HCEC 1CT (cell line): ENCODE measurements around the gene CFAP61.
"Not testable (repeated sequence)": the region's sequence is repeated elsewhere in the genome, so short reads cannot be mapped to it uniquely, and the experiment has no call there.

Experiments
- DNase-seq: peaks from one replicate; pipeline ENCODE4 v3.0.0-alpha.2; 2017

CFAP61 gene

DNA sequence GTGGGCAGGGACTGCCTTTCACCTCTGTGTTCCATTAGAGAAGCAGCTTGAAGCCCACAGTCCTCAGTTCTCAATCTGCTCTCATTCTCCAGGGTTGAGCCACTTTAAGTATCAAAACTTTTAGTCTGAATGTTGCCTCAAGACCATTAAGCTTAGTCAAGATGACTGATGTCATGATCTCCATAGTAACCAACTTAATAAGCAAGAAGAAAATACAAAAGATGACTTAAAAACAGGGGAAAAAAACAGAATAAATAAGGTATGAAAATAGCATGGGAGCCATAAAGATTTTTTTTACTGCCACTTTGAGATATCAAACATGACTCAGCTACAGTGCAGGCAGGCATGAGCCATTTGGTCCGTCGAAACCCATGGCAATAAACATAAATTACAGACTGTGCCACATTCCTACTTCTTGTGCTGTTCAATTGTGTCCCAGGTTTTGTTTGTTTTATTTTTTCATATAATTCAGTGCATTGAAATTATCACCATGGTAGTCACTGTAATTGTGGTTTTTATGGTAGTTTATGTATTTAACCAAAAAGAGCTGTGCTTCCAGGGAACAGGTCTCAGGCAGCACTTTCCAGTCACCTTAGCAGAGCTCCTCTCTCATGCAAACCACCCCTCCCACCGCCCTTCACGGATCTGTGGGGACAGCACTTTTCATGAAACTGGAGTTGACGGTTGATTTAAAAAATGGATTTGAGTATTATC lies 159.1 kb downstream of the CFAP61 start:
- DNase-seq = no peak

DNA sequence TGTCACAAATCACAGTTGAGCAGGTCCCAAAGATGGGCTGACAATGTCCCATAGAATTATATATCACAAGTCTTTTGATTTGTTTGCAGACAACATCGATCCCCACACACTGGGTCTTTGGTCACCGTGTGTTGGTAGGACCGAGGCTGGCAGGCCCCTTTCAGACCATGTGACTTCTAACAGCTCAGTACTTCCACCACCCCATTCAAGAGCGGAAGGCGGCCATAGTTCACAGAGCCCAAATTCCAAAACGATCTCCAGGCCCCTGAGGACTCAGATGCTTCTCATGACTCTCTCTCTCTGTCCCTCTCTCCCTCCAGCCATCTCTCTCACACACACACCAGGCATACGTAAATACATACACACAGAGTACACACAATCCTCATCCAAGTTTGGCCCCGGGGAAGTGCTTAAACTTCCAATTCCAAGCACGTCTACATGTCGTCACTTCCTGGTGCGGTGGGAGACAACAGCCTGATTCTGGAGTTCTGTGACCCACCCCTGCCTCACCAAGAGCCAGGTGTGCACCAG lies 159.7 kb downstream of the CFAP61 start:
- DNase-seq = no peak

DNA sequence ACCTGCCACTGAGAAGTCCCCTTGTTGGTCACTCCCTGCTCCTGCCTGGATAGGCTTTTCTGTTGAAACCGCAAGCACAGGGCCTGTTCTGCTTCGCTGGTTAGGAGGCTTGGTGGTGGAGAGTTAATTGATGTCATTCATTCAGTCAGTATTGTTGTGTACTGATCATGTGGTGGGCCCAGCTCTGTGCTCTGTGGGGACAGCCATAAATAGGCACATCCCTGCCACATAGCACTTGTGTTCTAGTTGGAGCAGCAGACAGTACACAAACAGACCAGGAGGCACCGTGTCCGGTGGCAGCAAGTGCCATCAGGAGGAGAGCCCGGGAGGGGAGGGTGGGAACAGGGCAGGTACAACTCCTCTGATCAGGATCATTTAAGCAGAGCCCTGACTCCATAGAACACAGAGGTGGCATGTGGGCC lies 160.4 kb downstream of the CFAP61 start:
- DNase-seq = no peak

DNA sequence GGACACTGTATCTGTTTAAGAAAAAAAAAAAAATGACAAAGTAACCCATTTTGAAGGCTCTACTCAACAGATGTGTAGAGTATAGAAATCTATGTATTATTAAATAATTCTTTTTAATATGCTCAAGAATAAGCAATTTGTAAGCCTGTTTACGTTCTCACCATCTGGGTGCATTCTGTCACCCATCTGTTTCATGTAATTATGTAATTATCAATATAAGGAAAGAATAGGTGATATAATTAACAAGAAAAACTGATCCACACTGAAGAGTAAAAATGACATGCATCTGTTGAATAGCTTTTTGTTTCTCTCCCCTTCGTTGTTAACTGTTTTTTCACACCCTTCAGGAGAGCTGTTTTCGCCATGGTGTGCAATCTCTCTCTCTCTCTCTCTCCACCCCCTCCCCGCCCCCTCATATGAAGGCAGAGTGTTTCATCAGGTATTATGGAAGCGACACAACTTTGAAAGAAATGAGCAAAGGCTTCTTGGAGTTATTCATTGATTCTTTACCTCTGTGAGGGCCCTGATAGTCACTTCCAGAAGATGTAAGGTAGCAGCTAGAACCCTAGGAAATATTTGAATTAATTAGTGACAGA lies 161.3 kb downstream of the CFAP61 start:
- no peak for DNase-seq

DNA sequence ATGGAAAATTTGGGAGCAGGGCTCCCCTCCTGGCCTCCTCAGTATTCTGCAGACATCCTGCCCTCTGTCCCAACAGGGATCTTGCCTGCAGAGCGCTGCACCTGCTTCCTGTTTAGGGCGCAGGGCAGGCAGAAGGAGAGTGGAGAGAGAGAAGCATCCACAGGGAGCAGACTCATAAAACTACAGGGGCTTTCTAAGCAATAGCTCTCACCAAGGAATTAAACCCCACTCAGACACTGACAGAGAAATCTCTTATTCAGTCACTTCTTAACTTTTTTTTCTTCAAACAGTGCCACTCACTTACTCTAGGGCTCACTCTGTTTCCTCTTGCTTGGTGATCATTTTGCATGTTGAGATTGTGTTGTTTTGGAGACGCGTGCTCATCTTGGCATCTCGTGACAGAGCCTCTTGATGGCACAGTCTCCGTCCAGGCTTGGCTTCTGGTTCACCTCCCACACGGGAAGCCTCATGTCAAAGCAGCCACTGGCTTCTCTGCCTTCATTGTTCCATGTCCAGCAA lies 162.5 kb downstream of the CFAP61 start:
- no peak for DNase-seq

DNA sequence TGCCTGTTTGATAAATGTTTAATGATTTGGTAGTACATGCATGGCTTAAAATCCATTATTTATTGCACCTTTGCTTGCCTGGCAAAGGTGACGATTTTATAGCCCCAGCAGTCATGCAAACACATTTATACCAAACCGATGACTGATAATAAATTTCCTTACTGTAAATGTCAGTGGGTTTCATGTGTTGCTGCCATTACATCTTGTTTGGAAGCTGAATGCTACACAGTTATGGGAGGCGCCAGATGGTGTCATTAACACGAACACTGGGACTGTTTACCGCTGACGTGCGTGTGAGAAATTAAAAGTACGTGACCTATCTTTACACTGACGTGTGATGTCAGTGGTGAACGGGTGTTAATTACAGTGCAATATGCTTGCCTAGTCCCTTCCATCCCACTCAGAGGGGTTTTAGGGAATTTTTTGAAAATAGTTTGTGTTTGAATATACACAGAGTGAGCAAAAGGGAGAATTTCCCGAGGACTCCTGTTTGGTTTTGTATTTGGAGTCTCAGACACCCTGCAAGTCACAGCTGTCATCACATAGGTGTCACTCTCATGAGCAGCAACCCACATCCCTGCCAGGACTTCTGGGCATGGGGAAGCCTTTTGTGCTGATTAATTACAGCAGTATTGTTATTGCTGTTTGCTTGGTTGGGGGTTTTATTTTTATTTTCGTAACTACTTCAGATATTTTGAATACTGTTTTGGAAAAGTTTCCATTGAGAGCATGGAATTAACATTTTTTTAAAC lies 163.8 kb downstream of the CFAP61 start:
- DNase-seq = no peak

DNA sequence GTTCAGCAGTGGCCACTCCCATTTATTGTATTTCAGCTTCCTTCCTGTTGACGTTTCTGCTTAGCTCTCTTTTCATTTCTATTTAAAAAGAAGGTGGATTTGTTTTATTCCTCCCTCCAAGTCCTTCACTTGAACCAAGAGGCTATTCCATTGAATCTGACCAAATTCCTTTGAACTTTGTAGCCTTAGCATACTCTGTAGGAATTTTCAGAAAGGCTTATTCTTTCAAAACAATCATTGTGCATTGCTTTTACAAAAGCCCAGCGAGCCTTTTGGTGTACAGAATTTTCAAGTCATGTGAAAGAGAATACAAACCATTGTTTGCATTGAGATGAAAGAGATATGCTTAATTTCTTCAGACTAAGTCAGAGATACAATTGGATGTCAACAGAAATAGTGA lies 164.6 kb downstream of the CFAP61 start:
- DNase-seq = no peak

DNA sequence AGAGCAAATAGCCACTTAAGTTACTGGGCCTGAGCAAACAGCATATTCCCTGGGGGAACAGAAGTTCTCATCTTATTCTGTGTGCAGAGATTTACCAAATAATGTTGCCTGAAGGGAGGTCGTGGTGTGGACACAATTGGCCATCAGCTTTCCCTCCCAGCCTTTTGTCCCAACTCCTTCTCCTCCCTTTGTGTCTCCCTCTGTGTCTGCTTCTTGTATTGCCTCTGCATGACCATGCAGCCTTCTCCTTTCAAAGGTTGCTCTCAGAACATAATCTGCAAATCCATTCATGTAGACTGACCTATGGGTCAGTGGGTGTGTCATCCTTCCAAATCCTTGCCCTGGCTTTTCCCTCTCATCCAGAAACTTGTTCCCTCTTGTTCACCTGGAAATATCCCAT lies 165.3 kb downstream of the CFAP61 start:
- DNase-seq = no peak

DNA sequence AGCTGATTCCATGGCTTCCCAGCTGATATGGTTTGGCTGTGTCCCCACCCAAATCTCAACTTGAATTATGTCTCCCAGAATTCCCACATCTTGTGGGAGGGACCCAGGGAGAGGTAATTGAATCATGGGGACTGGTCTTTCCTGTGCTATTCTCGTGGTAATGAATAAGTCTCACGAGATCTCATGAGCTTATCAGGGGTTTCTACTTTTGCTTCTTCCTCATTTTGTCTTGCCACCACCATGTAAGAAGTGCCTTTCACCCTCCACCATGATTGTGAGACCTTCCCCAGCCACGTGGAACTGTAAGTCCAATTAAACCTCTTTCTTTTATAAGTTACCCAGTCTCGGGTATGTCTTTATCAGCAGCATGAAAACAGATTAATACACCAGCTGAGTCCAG lies 165.8 kb downstream of the CFAP61 start:
- DNase-seq = not testable (repeated sequence)

DNA sequence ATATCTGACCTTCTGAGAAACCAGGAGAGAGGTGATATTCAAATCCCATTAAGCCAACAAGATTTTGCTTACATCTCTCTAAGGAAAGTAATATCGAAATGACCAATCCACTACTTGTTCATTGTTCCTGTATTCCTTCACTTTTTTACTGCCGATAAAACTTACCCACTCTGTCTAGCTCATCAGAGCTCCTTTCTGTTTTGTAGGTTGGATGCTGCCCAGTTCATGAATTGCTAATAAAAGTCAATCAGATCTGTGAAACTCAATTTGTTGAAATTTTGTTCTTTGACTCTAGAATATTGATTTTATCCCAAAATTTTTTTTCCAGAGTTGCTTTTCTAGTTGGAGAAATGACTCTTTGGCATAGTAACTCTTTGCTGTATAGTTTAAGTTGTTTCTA lies 166.7 kb downstream of the CFAP61 start:
- DNase-seq = no peak

DNA sequence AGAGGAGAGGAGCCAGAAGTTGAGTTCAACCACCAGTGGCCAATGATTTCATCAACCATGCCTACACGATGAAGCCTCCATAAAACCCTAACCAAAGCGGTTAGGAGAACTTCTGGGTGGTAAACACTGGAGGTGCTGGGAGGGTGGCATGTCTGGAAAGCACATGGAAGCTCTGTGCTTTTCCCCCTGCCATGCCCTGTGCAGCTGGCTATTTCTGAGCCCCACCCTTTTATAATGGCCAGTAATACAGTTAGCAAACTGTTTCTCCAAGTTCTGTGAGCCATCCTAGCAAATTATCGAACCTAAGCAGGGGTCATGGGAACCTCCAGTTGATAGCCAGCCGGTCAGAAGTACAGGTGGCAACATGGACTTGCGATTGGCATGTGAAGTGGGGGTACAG lies 167.8 kb downstream of the CFAP61 start:
- DNase-seq = no peak

DNA sequence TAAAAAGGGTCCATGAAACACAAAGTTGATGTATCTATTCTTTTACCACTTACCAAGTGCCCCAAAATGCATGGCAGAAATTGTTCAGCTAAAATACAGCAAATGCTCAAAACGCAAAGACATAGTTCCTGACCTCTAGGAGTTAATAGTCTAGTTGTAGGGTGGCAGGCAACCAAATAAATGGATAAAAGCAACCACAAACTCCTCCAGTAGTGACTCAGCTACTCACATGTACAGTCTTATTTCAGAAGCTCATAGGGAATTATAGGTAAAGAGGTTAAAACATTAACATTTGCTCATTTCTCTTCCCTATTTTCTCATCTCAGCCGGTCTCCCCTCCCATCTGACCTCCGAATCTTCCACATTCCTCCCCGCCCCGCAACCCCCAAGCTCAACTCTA lies 171.6 kb downstream of the CFAP61 start:
- DNase-seq = no peak

DNA sequence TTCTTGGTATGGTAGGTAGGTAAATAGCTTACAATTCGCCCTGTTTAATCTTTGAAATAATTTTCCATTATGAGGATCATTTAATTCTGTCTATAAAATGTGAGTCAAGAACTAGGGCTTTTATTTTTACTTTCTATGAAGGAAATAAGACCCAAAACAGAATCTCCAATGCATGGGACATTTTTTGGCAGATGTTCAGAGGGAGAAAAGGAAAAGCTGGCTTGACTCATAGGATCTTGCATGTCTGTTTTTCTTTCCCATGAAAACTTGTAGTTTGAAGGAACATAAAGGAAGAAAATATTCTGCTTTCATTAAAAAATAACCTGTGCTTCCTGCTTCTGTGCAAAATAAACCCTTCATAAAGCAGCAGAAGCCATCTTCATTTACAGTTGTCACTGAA lies 172.5 kb downstream of the CFAP61 start:
- DNase-seq = no peak

DNA sequence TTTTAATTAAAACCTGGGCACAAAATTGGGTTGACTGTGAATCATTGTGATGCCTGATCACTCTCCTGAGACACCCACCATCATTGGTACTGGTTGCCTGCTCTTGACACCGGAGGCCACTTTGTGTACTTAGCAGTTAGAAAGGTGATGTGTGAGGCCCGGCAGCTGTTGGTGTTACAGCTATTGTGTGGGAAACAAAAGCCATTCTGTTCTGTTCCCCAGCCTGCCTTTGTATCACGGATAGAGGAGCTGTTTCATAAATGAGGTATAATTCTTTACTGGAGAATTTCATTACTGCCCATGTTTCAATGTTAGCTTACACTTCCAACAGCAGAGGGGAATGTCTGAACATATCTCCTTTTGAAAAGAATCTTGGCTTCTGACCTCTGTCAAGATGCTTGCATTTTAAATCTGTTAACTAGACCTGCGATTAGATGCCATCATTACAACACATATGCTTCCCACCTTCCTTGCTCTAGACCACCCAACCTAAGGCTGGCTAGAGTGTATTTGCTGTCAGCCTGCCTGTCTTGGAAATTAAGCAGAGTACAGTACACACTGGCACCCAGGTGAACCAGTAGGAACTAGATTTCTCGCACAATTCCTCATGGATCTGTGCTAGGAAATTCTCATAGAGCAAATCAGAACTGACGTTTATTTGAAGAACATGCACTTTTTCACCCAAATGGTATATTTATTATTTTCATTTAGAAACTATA lies 173.2 kb downstream of the CFAP61 start:
- no peak for DNase-seq

DNA sequence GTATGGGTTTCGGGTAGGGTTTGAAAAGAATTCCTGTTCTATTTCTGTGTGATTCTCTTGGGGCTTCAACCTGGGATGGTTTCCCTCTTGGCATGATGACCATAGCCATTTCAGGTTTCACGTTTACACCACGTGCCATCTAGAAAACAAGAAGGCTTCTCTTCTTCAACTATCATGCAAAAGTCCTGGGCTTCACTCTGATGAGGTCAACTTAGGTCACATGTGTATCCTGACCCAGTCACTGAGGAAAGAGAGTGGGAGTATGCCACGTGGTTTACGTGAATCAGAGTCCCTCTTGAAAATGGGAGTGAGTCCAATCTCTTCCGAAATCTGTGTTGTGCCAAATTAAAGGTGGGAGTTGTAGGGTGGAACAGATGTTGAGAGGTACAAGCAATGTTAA lies 174.2 kb downstream of the CFAP61 start:
- DNase-seq = no peak

DNA sequence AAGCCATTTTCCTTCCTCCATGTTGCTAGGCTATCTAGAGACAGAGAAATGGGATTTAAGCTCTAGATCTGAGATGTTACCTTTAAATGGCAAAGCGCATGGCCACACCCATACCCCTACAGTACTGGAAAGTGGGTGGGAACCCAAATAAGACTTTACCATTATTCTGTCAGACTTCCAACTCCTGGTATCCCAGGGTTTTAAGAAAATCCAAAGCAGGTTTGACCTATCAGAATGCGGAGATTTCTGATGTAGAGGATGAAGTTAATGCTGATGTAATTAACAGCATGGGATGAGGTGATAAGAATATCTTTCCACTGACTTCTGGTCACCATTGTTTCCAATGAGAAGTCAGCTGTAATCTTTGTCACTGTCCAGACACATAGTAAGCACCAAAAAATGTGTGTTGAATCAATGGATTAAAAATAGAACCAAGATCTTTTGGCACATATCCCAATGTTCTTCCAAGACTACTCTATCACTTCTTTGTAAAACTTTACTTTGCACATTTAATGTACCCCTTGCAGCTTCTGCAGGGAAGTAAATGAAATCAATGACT lies 174.8 kb downstream of the CFAP61 start:
- no peak for DNase-seq

DNA sequence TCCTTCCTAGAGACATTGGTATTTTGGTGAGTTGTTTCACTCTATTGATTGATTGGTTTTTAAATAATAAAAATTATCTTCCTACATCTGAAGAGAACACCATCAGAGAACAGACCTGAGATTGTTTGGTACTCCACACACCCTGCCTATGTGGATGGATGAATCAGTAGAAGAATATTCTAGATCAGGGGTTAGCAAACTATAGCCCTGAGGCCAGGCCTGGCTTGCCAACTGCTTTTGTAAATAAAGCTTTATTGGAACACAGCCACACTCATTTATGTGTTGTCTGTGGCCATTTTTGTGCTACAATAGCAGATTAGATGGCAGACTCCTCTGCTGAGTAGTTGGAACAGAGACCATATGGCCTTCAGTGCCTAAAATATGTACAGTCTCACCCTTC lies 176.0 kb downstream of the CFAP61 start:
- no peak for DNase-seq

DNA sequence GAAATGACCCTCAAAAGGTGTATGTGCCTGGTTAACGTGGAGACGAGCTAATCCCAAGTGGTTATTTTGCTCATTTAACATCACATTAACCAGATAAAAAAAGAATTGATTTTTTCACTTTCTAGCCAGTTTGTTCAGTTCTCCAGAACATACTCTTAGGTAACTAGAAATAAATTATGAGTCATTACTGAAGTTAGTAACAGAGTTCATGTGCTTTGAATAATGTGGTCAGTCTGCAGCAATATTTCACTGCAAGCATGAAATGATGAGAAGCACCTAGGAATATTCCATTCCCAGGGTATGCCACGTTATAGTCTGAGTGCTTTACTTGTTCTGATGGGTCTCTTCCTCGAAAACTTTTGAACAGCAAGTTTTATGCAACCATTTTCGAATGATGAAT lies 177.3 kb downstream of the CFAP61 start:
- no peak for DNase-seq

DNA sequence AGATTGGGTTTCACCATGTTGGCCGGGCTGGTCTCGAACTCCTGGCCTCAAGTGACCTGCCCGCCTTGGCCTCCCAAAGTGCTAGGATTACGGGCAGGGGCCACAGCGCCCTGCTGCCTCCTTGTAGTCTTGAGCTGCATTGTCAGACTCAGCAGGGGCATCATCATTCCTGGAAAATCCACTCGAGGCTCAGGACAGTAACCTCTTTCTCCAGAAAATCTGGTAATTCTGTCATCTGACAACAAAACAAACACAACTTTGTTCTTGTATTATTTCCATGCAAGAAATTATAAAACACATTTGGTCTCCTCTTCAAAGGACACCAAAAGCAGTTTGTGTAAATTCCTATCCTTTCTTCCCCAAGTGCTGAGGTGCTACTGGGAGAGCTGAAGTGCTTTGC lies 178.4 kb downstream of the CFAP61 start:
- DNase-seq = no peak

DNA sequence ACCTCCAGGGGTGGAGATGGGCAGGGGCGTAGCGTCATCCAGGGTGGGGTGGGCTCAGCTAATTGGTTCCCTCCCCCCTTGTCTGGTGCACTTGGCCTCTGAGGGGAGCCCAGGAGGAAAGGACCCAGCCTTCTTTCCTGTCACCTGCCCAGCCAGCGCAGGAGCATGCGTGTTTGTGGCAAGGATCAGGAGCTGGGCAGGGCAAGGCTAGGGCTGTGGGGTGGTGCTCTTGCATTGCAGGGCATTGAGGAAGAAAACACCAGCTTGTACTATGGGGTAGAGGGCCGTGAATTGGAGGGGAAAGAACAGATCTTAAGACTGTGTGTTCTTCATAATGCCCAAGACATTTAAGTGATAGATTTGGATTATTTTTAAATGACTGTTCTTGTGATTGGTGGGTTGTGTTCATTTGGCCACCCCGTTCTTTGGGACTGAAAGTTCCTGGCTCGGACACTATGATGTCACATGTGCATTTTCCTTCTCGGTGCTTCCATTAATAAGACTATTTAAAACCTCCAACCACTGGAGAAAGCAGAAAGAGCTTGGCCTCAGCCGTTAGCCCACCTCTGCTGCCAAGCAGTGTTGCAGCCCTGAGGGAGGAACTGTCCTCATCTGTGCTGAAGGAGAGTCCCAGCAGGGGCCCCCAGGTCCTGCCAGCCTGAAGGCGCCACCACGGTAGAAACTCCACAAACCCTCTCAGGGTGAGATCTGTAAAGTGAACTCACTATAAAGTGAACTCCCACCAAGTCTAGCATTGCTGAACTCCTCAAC lies 179.4 kb downstream of the CFAP61 start:
- no peak for DNase-seq

DNA sequence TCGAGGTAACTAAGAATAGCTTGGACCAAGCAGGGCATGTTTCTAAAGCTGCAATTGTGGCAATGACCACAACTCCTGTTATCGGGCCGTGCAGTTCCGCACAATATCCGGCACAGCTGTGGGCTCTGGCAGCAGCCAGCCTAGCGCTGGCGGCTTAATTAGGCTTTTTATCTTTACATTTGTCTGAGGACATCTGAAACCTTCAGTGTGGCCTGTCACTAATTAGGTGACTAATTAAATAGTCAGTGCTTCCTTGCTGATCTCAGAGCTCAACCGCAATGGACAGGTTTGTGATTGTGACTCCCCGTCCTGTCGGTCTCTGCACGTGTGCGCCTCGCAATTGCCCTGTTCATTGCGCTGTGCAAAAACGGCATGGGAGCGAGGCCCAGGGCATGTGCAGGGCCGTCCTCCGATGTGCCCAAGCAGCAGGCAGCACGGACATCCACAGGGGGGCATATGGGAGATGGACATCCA lies 180.7 kb downstream of the CFAP61 start:
- DNase-seq = no peak

DNA sequence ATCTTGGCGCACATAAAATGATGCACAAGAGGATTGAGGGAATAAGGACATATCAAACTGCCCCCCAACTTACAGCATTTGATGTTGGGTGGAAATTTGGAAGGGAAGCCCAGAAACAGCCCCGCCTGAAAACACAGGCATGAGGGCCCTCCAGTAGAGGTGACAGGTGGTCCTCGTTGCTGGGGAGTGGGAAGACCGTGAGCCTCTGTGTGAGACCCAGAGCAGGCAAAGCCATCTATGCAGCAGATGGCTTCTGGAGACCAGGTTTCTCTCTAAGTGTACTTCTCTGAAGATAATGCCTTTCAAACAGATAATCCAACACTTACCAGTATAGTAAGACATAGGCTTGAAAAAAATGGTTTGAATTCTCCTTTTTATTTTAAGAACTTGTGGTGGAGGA lies 183.3 kb downstream of the CFAP61 start:
- DNase-seq = no peak
